Prostate gland (tissue), 2 donors: ENCODE data around the gene HOXA4. TPM values are rescaled to one million over a fixed set of nuclear protein-coding genes. Genes with fewer than 3 reads are reported as not detected.

ENCODE experiments used
- DNase-seq: peaks from one replicate; pipeline ENCODE4 v3.0.0-alpha.2; 2019; ENCODE audit warnings: low spot score
- H3K27ac ChIP-seq, 2 donors: fragments of 200-600 bp; sonication (generic); 2 replicates each; pipeline ENCODE4 v1.5.1; 2017 to 2019
- H3K27me3 ChIP-seq: fragments of 200-600 bp; sonication (generic); replicated peaks from 2 replicates; pipeline ENCODE4 v1.5.1; 2019; ENCODE audit not compliant: insufficient read depth
- H3K36me3 ChIP-seq, 2 donors: fragments of 200-600 bp; sonication (generic); 1 replicate in 1 of 2; 2 replicates in 1 of 2; pipeline versions ENCODE4 v1.5.1 to v1.8.1; 2017 to 2019
- H3K4me1 ChIP-seq: fragments of 200-600 bp; sonication (generic); replicated peaks from 2 replicates; pipeline ENCODE4 v1.5.1; 2019
- H3K4me3 ChIP-seq, 2 donors: fragments of 200-600 bp; sonication (generic); 2 replicates each; pipeline ENCODE4 v1.5.1; 2017 to 2019
- H3K9me3 ChIP-seq: fragments of 200-600 bp; sonication (generic); 2 replicates; pipeline ENCODE4 v1.5.1; 2017
- CTCF ChIP-seq, 4 experiments: fragments of 200-600 bp in 2 of 4; fragments of 450-650 bp in 2 of 4; sonication (generic) in 2 of 4; IDR thresholded peaks; 1 replicate in 3 of 4; 2 replicates in 1 of 4; pipeline ENCODE4 v1.5.1; 2016 to 2019; ENCODE audit warnings: antibody characterized with exemption in 4 of 4, mild to moderate bottlenecking in 2 of 4, moderate library complexity in 2 of 4
- POLR2A ChIP-seq: fragments of 450-650 bp; IDR thresholded peaks from one replicate; pipeline ENCODE4 v1.6.1; 2016; ENCODE audit warnings: antibody characterized with exemption, mild to moderate bottlenecking
- POLR2AphosphoS5 ChIP-seq: sonication (generic); formaldehyde crosslinking; IDR thresholded peaks from one replicate; pipeline ENCODE4 v1.6.1; 2017; ENCODE audit warnings: antibody characterized with exemption
- WGBS: methylation state at CpG from one replicate; pipeline ENCODE4 v1.1.5; 2018; 5-methylcytosine and 5-hydroxymethylcytosine counted together
- intact Hi-C: fragments of 100-400 bp; cut with DNase I; formaldehyde crosslinking; loops from one replicate; pipeline ENCODE4 v1.14.2; 2022
- total RNA-seq, 2 donors: library from RNA; depleted of rRNA; stranded (reverse); fragments of >200 nt; gene quantifications; one replicate each; pipeline ENCODE4 v1.1.0, GENCODE V29; 2016

HOXA4 gene
- total RNA-seq, 2 donors from 2014 or later, result 1.4 to 1.8 TPM

- Histone ChIP-seq H3K4me1 (peaks cover 3% of the 10 kb centered on the region), H3K27ac (peak overlapping the region; percentile 80 to 87)
- TF ChIP-seq POLR2A, result peak; percentile 65
- TF ChIP-seq CTCF (IDR thresholded peaks at IDR 0.05), result no peak
- TF ChIP-seq POLR2AphosphoS5, result peak; percentile 80
Observed at GRCh38 chr7:27112955-27113949, 17.3 kb downstream of the HOXA4 start.

GRCh38 chr7:27112361-27112760, 18.2 kb downstream of the HOXA4 start:
- Histone ChIP-seq H3K36me3 (no peaks in the 10 kb centered on the region), H3K4me1 (peaks cover 3% of the 10 kb centered on the region), H3K4me3 (no peak overlapping the region), H3K27me3 (no peaks in the 10 kb centered on the region), H3K27ac (peak overlapping the region; percentile 64 to 87), H3K9me3 (no peaks in the 10 kb centered on the region)
- intact Hi-C loops, result loop anchor here (2.0 kb wide), 1 partner anchor 16 kb away; no protein-coding TSS in a partner anchor
- no peak for DNase-seq
- no peak for TF ChIP-seq CTCF (IDR thresholded peaks at IDR 0.05)
- no peak for TF ChIP-seq POLR2AphosphoS5
- TF ChIP-seq POLR2A, result no peak
- 35% methylated on average over 4 of the region's 4 CpGs for WGBS

More at GRCh38 chr7:27112955-27113949, 17.3 kb downstream of the HOXA4 start:
- peak; percentile 80 for DNase-seq
- Histone ChIP-seq H3K27me3 (no peaks in the 10 kb centered on the region), H3K9me3 (no peaks in the 10 kb centered on the region), H3K36me3 (no peaks in the 10 kb centered on the region), H3K4me3 (peak overlapping the region; percentile 50)
- intact Hi-C loops, result loop anchor here (2.0 kb wide), 1 partner anchor 16 kb away; no protein-coding TSS in a partner anchor
- 16% methylated on average over 30 of the region's 57 CpGs for WGBS

- H3K27me3 ChIP-seq, result no peaks in the 10 kb centered on the region
- WGBS, result 18% methylated on average over 4 of the region's 4 CpGs
- no peak for TF ChIP-seq POLR2A
- TF ChIP-seq CTCF (IDR thresholded peaks at IDR 0.05), result no peak
- TF ChIP-seq POLR2AphosphoS5, result no peak
Observed at GRCh38 chr7:27111751-27112277, 18.7 kb downstream of the HOXA4 start.

GRCh38 chr7:27111042-27111750, 19.4 kb downstream of the HOXA4 start:
- Histone ChIP-seq H3K4me3 (peak overlapping the region; percentile 15 to 16), H3K9me3 (no peaks in the 10 kb centered on the region), H3K27ac (peak overlapping the region; percentile 54 to 64), H3K36me3 (no peaks in the 10 kb centered on the region), H3K4me1 (peaks cover 3% of the 10 kb centered on the region), H3K27me3 (no peaks in the 10 kb centered on the region)
- peak in 1 of 4 experiments; percentile 12 for TF ChIP-seq CTCF (IDR thresholded peaks at IDR 0.05)
- TF ChIP-seq POLR2A, result no peak
- no peak for DNase-seq
- 38% methylated on average over 6 of the region's 6 CpGs for WGBS
- intact Hi-C loops, result no loop called here

More at GRCh38 chr7:27111751-27112277, 18.7 kb downstream of the HOXA4 start:
- Histone ChIP-seq H3K9me3 (no peaks in the 10 kb centered on the region), H3K27ac (peak overlapping the region; percentile 54 to 64), H3K36me3 (no peaks in the 10 kb centered on the region), H3K4me1 (peaks cover 3% of the 10 kb centered on the region), H3K4me3 (no peak overlapping the region)
- intact Hi-C loops, result loop anchor here (2.0 kb wide), 1 partner anchor 15 kb away; no protein-coding TSS in a partner anchor
- no peak for DNase-seq
